Loucy (cell line): ENCODE measurements around the gene STPG1.

Experiments
- CTCF ChIP-seq: fragments of 200-600 bp; sonication (generic); conservative IDR thresholded peaks from 2 replicates; pipeline ENCODE4 v1.5.1; 2014; ENCODE audit warnings: mild to moderate bottlenecking, antibody characterized with exemption, low read length
- EZH2phosphoT487 ChIP-seq: fragments of 200-600 bp; IDR thresholded peaks from 2 replicates; pipeline ENCODE4 v1.6.1; 2018; ENCODE audit warnings: antibody characterized with exemption, mild to moderate bottlenecking, moderate library complexity, borderline replicate concordance

- TF ChIP-seq CTCF (no peak), EZH2phosphoT487 (no peak)
Measured at GRCh38 chr1:24426744-24427544, 13.4 kb upstream of the STPG1 start.
